ENCODE data around the gene ONECUT2. TPM values are rescaled to one million over a fixed set of nuclear protein-coding genes. Genes with fewer than 3 reads are reported as not detected.

ONECUT2 gene
- total and polyA plus RNA-seq, 2 experiments from 2014 or later = 0.82 to 1.7 TPM

GRCh38 chr18:57533006-57533867, 98.1 kb downstream of the ONECUT2 start:
- Mint-ChIP-seq H3K27me3 (ENCODE audit: insufficient read depth, low read depth, poor library complexity) (peaks cover 8% of the 10 kb centered on the region), H3K4me3 (peak overlapping the region; percentile 3; the same call in 2 of the 3 replicates)

More at GRCh38 chr18:57533006-57533867, 98.1 kb downstream of the ONECUT2 start:
- no peak overlapping the region for H3K4me3 ChIP-seq
- no peaks in the 10 kb centered on the region for H3K27me3 ChIP-seq (ENCODE audit: insufficient read depth)
- peak overlapping the region; percentile 83 for H2AFZ ChIP-seq
- DNase-seq (ENCODE audit: low spot score) = peak; percentile 56
- ATAC-seq = peak; percentile 82
- no peaks in the 10 kb centered on the region for H3F3A ChIP-seq (replicated peaks; ENCODE audit: low read depth)
- no peak for TF ChIP-seq ZNF114 (CRISPR knock-in tag; IDR thresholded peaks at IDR 0.05)
- TF ChIP-seq JUNB (IDR thresholded peaks at IDR 0.05; ENCODE audit: unreplicated experiment) = no peak
- TF ChIP-seq POLR2AphosphoS5 (IDR thresholded peaks at IDR 0.05; ENCODE audit: low read depth) = no peak
- TF ChIP-seq EZH2 (IDR thresholded peaks at IDR 0.05; ENCODE audit: low read depth, unreplicated experiment) = no peak
- no peak for TF ChIP-seq NANOG (IDR thresholded peaks at IDR 0.05; ENCODE audit: borderline replicate concordance)
- TF ChIP-seq, protein P1, sequence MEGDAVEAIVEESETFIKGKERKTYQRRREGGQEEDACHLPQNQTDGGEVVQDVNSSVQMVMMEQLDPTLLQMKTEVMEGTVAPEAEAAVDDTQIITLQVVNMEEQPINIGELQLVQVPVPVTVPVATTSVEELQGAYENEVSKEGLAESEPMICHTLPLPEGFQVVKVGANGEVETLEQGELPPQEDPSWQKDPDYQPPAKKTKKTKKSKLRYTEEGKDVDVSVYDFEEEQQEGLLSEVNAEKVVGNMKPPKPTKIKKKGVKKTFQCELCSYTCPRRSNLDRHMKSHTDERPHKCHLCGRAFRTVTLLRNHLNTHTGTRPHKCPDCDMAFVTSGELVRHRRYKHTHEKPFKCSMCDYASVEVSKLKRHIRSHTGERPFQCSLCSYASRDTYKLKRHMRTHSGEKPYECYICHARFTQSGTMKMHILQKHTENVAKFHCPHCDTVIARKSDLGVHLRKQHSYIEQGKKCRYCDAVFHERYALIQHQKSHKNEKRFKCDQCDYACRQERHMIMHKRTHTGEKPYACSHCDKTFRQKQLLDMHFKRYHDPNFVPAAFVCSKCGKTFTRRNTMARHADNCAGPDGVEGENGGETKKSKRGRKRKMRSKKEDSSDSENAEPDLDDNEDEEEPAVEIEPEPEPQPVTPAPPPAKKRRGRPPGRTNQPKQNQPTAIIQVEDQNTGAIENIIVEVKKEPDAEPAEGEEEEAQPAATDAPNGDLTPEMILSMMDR (conservative IDR thresholded peaks at IDR 0.05; ENCODE audit: low read depth in 2 of 2) = no peak
- TF ChIP-seq, protein P2, sequence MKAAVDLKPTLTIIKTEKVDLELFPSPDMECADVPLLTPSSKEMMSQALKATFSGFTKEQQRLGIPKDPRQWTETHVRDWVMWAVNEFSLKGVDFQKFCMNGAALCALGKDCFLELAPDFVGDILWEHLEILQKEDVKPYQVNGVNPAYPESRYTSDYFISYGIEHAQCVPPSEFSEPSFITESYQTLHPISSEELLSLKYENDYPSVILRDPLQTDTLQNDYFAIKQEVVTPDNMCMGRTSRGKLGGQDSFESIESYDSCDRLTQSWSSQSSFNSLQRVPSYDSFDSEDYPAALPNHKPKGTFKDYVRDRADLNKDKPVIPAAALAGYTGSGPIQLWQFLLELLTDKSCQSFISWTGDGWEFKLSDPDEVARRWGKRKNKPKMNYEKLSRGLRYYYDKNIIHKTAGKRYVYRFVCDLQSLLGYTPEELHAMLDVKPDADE (IDR thresholded peaks at IDR 0.05) = no peak
- no peak for TF ChIP-seq STAT1 (IDR thresholded peaks at IDR 0.05; ENCODE audit: unreplicated experiment)
- TF ChIP-seq ZNF462 (CRISPR knock-in tag; IDR thresholded peaks at IDR 0.05) = no peak
- no peak for TF ChIP-seq REST (IDR thresholded peaks at IDR 0.05; ENCODE audit: unreplicated experiment)
- TF ChIP-seq EZH2phosphoT487 (IDR thresholded peaks at IDR 0.05; ENCODE audit: unreplicated experiment) = no peak
- no peak for TF ChIP-seq ZNF331 (CRISPR knock-in tag; IDR thresholded peaks at IDR 0.05; ENCODE audit: low read depth)
- TF ChIP-seq CREB1 (CRISPR knock-in tag; IDR thresholded peaks at IDR 0.05; ENCODE audit: low read depth) = no peak
- no peaks in the 10 kb centered on the region for H3K36me3 ChIP-seq (ENCODE audit: insufficient read depth)
- H3K27ac Mint-ChIP-seq = peak overlapping the region; percentile 1
- H3K9me3 Mint-ChIP-seq = no peaks in the 10 kb centered on the region
- H3K27ac ChIP-seq (ENCODE audit: low read depth) = peak overlapping the region; percentile 48; the same call in 1 of the 2 replicates
- no peaks in the 10 kb centered on the region for H4K20me1 ChIP-seq (replicated peaks; ENCODE audit: insufficient read depth)
- H3K4me1 ChIP-seq (ENCODE audit: insufficient read depth) = peaks cover 12% of the 10 kb centered on the region
- H3K9me2 ChIP-seq (ENCODE audit: insufficient read depth) = no peaks in the 10 kb centered on the region; the same call in 1 of the 2 replicates
- H3K36me3 Mint-ChIP-seq (ENCODE audit: low read depth) = no peaks in the 10 kb centered on the region
- no peaks in the 10 kb centered on the region for H3K79me2 ChIP-seq (replicated peaks; ENCODE audit: insufficient read depth)
- H3K4me2 ChIP-seq = peak overlapping the region; percentile 58
- H3K4me1 Mint-ChIP-seq = peaks cover 30% of the 10 kb centered on the region
